Suprapubic skin (tissue), 4 donors: ENCODE data around the gene HSPB3.

Experiments
- EP300 ChIP-seq: sonication (generic); formaldehyde crosslinking; IDR thresholded peaks from one replicate; pipeline ENCODE4 v1.6.1; 2017; ENCODE audit warnings: antibody characterized with exemption
- POLR2A ChIP-seq, 2 donors: fragments of 450-650 bp; IDR thresholded peaks; one replicate each; pipeline ENCODE4 v1.6.1; 2017; ENCODE audit warnings: antibody characterized with exemption in 2 of 2, mild to moderate bottlenecking in 2 of 2, moderate library complexity in 2 of 2
- POLR2AphosphoS5 ChIP-seq, 3 donors: sonication (generic); formaldehyde crosslinking; IDR thresholded peaks; one replicate each; pipeline ENCODE4 v1.6.1; 2017; ENCODE audit warnings: antibody characterized with exemption in 3 of 3
- TF ChIP-seq, protein P1 (sequence below), 2 donors: fragments of 200-600 bp in 1 of 2; fragments of 450-650 bp in 1 of 2; sonication (generic) in 1 of 2; IDR thresholded peaks; one replicate each; pipeline ENCODE4 v1.5.1; 2016 to 2019; ENCODE audit warnings: antibody characterized with exemption in 2 of 2, mild to moderate bottlenecking in 1 of 2, moderate library complexity in 1 of 2

DNA sequence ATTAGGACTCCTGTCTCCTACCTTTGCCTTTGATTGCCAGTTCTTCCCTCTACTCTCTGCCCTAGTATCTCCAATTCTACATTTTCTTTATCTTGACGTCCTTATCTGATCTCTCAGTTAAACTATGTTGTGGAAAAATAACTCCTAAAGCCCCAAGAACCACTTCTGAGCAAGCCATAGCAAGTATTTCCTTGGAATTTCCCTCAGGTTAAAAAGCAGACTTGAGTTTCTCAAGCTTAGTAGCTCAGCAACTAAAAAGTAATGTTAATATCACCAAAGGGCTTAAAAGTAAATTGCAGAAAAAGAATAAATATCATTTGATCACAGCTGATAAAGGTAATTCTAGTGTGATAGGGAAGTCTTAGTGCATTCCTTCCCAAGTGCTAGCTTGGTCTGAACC is 13.2 kb upstream of the HSPB3 start:
- TF ChIP-seq, protein P1, sequence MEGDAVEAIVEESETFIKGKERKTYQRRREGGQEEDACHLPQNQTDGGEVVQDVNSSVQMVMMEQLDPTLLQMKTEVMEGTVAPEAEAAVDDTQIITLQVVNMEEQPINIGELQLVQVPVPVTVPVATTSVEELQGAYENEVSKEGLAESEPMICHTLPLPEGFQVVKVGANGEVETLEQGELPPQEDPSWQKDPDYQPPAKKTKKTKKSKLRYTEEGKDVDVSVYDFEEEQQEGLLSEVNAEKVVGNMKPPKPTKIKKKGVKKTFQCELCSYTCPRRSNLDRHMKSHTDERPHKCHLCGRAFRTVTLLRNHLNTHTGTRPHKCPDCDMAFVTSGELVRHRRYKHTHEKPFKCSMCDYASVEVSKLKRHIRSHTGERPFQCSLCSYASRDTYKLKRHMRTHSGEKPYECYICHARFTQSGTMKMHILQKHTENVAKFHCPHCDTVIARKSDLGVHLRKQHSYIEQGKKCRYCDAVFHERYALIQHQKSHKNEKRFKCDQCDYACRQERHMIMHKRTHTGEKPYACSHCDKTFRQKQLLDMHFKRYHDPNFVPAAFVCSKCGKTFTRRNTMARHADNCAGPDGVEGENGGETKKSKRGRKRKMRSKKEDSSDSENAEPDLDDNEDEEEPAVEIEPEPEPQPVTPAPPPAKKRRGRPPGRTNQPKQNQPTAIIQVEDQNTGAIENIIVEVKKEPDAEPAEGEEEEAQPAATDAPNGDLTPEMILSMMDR (IDR thresholded peaks at IDR 0.05), result no peak
- TF ChIP-seq POLR2A (IDR thresholded peaks at IDR 0.05) (no peak), POLR2AphosphoS5 (IDR thresholded peaks at IDR 0.05) (no peak), EP300 (no peak)
